HepG2 (cell line): Measurements from ENCODE around the gene FOLR3. TPM values are rescaled to one million over a fixed set of nuclear protein-coding genes. Genes with fewer than 3 reads are reported as not detected.

Experiments used
- ATAC-seq: fragments of 200-7000 bp; cut with Tn5 transposase; 3 replicates; pipeline ENCODE4 v1.9.1; 2020; ENCODE audit warnings: mild to moderate bottlenecking, moderate library complexity
- BruUV-seq: library from RNA; stranded (reverse); fragments of 400-500 nt; replicated peaks from 2 replicates; lab custom pipeline; 2021; lab: Mats Ljungman, UMichigan
- CTCF ChIA-PET: fragments of 300-600 bp; formaldehyde crosslinking; extraction: SDS; loops from one replicate; lab custom pipeline; 2021; ENCODE audit warnings: low total read pairs, inconsistent platforms, low intra/inter-chr PET ratio; lab: Yijun Ruan, JAX
- POLR2A ChIA-PET: fragments of 350-600 bp; sonication (Branson Sonifier 250); formaldehyde crosslinking; loops from one replicate; lab custom pipeline; 2020; ENCODE audit warnings: antibody characterized with exemption, inconsistent platforms; lab: Yijun Ruan, JAX
- DNase-seq: peaks from one replicate; pipeline ENCODE4 v3.0.0-alpha.2; 2015; ENCODE audit warnings: low spot score
- FAIRE-seq: peaks from 3 replicates; lab custom pipeline; 2011; peaks lifted over from hg19 to GRCh38; lab: Jason Lieb, UNC
- H2AFZ ChIP-seq: one replicate; pipeline ENCODE4 v1.6.1; 2011; ENCODE audit warnings: low read length, inconsistent platforms
- H3K27ac ChIP-seq: fragments of 300-600 bp; 3 replicates; pipeline ENCODE4 v1.8.0; 2011; ENCODE audit warnings: mixed run types, mild to moderate bottlenecking, mixed read lengths, low read length, inconsistent platforms; ENCODE audit not compliant: insufficient read depth; ENCODE audit errors: extremely low read length
- H3K27me3 ChIP-seq, 2 experiments: fragments of 200-600 bp in 1 of 2; 2 replicates in 1 of 2; 3 replicates in 1 of 2; pipeline versions ENCODE4 v1.6.0 to v1.8.0; 2011; ENCODE audit warnings: low read length in 2 of 2, mild to moderate bottlenecking in 2 of 2, moderate library complexity in 2 of 2, inconsistent platforms in 1 of 2; ENCODE audit not compliant: insufficient read depth in 2 of 2, control insufficient read depth in 1 of 2
- H3K36me3 ChIP-seq, 2 experiments: fragments of 200-600 bp in 1 of 2; replicated peaks in 1 of 2; 2 replicates in 1 of 2; 3 replicates in 1 of 2; pipeline versions ENCODE4 v1.5.1 to v1.8.0; 2011; ENCODE audit warnings: low read length in 2 of 2, inconsistent platforms in 1 of 2; ENCODE audit not compliant: insufficient read depth in 2 of 2, control insufficient read depth in 1 of 2
- H3K4me1 ChIP-seq: 2 replicates; pipeline ENCODE4 v1.5.1; 2012; ENCODE audit warnings: low read length, inconsistent platforms; ENCODE audit not compliant: insufficient read depth
- H3K4me2 ChIP-seq: 2 replicates; pipeline ENCODE4 v1.6.0; 2011; ENCODE audit warnings: low read depth, low read length, inconsistent platforms
- H3K4me3 ChIP-seq, 3 experiments: fragments of 200-600 bp in 1 of 3; sonication (generic), shearing (Covaris generic) in 1 of 3; replicated peaks in 1 of 3; 2 replicates each; pipeline ENCODE4 v1.5.1; 2011 to 2016; ENCODE audit warnings: low read length in 3 of 3, inconsistent platforms in 2 of 3, low read depth in 2 of 3, mild to moderate bottlenecking in 2 of 3, control low read depth in 1 of 3, mixed read lengths in 1 of 3; ENCODE audit not compliant: insufficient read depth in 1 of 3
- H3K79me2 ChIP-seq: one replicate; pipeline ENCODE4 v1.6.1; 2011; ENCODE audit warnings: low read length, inconsistent platforms; ENCODE audit not compliant: insufficient read depth
- H3K9ac ChIP-seq: 2 replicates; pipeline ENCODE4 v1.6.0; 2011; ENCODE audit warnings: mild to moderate bottlenecking, low read depth, low read length, inconsistent platforms; ENCODE audit not compliant: insufficient read depth
- H3K9me3 ChIP-seq: 2 replicates; pipeline ENCODE4 v1.5.1; 2012; ENCODE audit warnings: mild to moderate bottlenecking, low read length
- H4K20me1 ChIP-seq: 2 replicates; pipeline ENCODE4 v1.6.0; 2011; ENCODE audit warnings: inconsistent platforms, mild to moderate bottlenecking, low read length, moderate library complexity; ENCODE audit not compliant: insufficient read depth
- DR1 ChIP-seq: sonication (generic); formaldehyde crosslinking; IDR thresholded peaks from 2 replicates; pipeline ENCODE4 v1.8.0; 2021; ENCODE audit warnings: mild to moderate bottlenecking, missing genetic modification reagents, inconsistent platforms
- ESRRA ChIP-seq: sonication (generic); formaldehyde crosslinking; IDR thresholded peaks from 2 replicates; pipeline ENCODE4 v1.5.1; 2020; ENCODE audit warnings: mild to moderate bottlenecking, low read depth, missing genetic modification reagents
- HMG20B ChIP-seq: conservative IDR thresholded peaks from 2 replicates; pipeline ENCODE4 v1.6.1; 2016; ENCODE audit warnings: missing genetic modification reagents, missing compliant biosample characterization
- KLF15 ChIP-seq: sonication (generic); formaldehyde crosslinking; IDR thresholded peaks from 2 replicates; pipeline ENCODE4 v1.8.1; 2023; ENCODE audit warnings: borderline replicate concordance, mild to moderate bottlenecking, inconsistent platforms, missing genetic modification reagents, mixed read lengths
- SETDB1 ChIP-seq: sonication (generic); formaldehyde crosslinking; IDR thresholded peaks from 2 replicates; pipeline ENCODE4 v1.5.1; 2020; ENCODE audit warnings: missing genetic modification reagents, mild to moderate bottlenecking, borderline replicate concordance
- ZKSCAN1 ChIP-seq: fragments of 150-350 bp; IDR thresholded peaks from 2 replicates; pipeline ENCODE4 v1.6.1; 2014; ENCODE audit warnings: low read length
- ZNF263 ChIP-seq: sonication (generic); formaldehyde crosslinking; IDR thresholded peaks from 2 replicates; pipeline ENCODE4 v1.4.0; 2020; ENCODE audit warnings: missing genetic modification reagents
- ZNF572 ChIP-seq: sonication (generic); formaldehyde crosslinking; IDR thresholded peaks from 2 replicates; pipeline ENCODE4 v1.5.1; 2020; ENCODE audit warnings: mild to moderate bottlenecking, missing genetic modification reagents
- ZNF670 ChIP-seq: sonication (generic); formaldehyde crosslinking; IDR thresholded peaks from 2 replicates; pipeline ENCODE4 v1.8.0; 2022; ENCODE audit warnings: mild to moderate bottlenecking, missing genetic modification reagents, borderline replicate concordance
- WGBS: methylation state at CpG from one replicate; pipeline ENCODE4 v1.1.6; 2017; ENCODE audit warnings: low lambda C conversion rate; 5-methylcytosine and 5-hydroxymethylcytosine counted together
- in situ Hi-C: cut with HindIII; loops from 2 replicates; pipeline ENCODE4 v1.10.0; 2017; ENCODE audit warnings: low pct_unique_long_range_greater_than_20kb; ENCODE audit not compliant: extremely low pct_ligation_motif_present
- intact Hi-C: fragments of 100-400 bp; cut with micrococcal nuclease; formaldehyde crosslinking; loops from one replicate; pipeline ENCODE4 v1.10.0; 2022; ENCODE audit not compliant: unreplicated experiment
- polyA plus RNA-seq, 8 experiments: library from polyadenylated mRNA; depleted of rRNA in 3 of 8; stranded (reverse) in 7 of 8; unstranded in 1 of 8; fragments of >200 nt; fragmentation: Illumina TruSeq in 4 of 8; extraction: Trizol in 4 of 8; gene quantifications; 2 replicates each; pipeline versions ENCODE4 v1.2.1 to v1.2.3, GENCODE V29; 2011 to 2016; ENCODE audit warnings: low read depth in 4 of 8, missing spikeins in 1 of 8, mixed read lengths in 1 of 8; ENCODE audit not compliant: insufficient read depth in 1 of 8
- total RNA-seq, 5 experiments: library from RNA; depleted of rRNA; stranded (reverse); fragments of >200 nt; fragmentation: Illumina TruSeq; extraction: Trizol; gene quantifications; 2 replicates each; pipeline ENCODE4 v1.2.3, GENCODE V29; 2016; ENCODE audit warnings: low read depth in 1 of 5
- TF ChIP-seq, protein P1 (sequence below): IDR thresholded peaks from 2 replicates; pipeline ENCODE4 v1.6.1; 2012; ENCODE audit warnings: low read length, improper control_type of control experiment
- TF ChIP-seq, protein P2 (sequence below): sonication (generic); formaldehyde crosslinking; conservative IDR thresholded peaks from 2 replicates; pipeline ENCODE4 v1.4.0; 2020; ENCODE audit warnings: missing genetic modification reagents
- TF ChIP-seq, protein P3 (sequence below): sonication (generic); formaldehyde crosslinking; IDR thresholded peaks from 2 replicates; pipeline ENCODE4 v1.5.0; 2020; ENCODE audit warnings: missing genetic modification reagents

Gene FOLR3
- total and polyA plus RNA-seq, 2 of the 13 experiments (the other 11 are each of a cell fraction or from before 2014, with no cell fraction given) = not detected

DNA sequence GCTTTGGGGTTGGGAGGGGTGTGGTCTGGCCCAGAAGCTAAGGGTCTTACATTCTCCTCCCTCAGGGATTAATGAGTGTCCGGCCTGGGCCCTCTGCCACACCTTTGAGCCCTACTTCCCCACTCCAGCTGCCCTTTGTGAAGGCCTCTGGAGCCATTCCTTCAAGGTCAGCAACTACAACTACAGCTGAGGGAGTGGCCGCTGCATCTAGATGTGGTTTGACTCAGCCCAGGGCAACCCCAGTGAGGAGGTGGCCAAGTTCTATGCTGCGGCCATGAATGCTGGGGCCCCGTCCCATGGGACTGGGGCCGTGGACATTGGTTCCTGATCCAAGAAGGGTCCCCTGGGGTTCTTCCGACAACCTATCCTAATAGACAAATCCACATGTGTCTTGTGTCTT lies 42.1 kb downstream of the FOLR3 start:
- TF ChIP-seq ZNF572 (CRISPR knock-in tag) (no peak), ZNF263 (CRISPR knock-in tag) (no peak), ZNF670 (CRISPR knock-in tag) (no peak), DR1 (CRISPR knock-in tag) (no peak), KLF15 (CRISPR knock-in tag) (no peak), HMG20B (CRISPR knock-in tag) (no peak), ZKSCAN1 (no peak), ESRRA (no peak), SETDB1 (no peak)
- TF ChIP-seq, protein P1, sequence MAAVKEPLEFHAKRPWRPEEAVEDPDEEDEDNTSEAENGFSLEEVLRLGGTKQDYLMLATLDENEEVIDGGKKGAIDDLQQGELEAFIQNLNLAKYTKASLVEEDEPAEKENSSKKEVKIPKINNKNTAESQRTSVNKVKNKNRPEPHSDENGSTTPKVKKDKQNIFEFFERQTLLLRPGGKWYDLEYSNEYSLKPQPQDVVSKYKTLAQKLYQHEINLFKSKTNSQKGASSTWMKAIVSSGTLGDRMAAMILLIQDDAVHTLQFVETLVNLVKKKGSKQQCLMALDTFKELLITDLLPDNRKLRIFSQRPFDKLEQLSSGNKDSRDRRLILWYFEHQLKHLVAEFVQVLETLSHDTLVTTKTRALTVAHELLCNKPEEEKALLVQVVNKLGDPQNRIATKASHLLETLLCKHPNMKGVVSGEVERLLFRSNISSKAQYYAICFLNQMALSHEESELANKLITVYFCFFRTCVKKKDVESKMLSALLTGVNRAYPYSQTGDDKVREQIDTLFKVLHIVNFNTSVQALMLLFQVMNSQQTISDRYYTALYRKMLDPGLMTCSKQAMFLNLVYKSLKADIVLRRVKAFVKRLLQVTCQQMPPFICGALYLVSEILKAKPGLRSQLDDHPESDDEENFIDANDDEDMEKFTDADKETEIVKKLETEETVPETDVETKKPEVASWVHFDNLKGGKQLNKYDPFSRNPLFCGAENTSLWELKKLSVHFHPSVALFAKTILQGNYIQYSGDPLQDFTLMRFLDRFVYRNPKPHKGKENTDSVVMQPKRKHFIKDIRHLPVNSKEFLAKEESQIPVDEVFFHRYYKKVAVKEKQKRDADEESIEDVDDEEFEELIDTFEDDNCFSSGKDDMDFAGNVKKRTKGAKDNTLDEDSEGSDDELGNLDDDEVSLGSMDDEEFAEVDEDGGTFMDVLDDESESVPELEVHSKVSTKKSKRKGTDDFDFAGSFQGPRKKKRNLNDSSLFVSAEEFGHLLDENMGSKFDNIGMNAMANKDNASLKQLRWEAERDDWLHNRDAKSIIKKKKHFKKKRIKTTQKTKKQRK = no peak
- TF ChIP-seq, protein P2, sequence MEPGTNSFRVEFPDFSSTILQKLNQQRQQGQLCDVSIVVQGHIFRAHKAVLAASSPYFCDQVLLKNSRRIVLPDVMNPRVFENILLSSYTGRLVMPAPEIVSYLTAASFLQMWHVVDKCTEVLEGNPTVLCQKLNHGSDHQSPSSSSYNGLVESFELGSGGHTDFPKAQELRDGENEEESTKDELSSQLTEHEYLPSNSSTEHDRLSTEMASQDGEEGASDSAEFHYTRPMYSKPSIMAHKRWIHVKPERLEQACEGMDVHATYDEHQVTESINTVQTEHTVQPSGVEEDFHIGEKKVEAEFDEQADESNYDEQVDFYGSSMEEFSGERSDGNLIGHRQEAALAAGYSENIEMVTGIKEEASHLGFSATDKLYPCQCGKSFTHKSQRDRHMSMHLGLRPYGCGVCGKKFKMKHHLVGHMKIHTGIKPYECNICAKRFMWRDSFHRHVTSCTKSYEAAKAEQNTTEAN (CRISPR knock-in tag) = no peak
- TF ChIP-seq, protein P3, sequence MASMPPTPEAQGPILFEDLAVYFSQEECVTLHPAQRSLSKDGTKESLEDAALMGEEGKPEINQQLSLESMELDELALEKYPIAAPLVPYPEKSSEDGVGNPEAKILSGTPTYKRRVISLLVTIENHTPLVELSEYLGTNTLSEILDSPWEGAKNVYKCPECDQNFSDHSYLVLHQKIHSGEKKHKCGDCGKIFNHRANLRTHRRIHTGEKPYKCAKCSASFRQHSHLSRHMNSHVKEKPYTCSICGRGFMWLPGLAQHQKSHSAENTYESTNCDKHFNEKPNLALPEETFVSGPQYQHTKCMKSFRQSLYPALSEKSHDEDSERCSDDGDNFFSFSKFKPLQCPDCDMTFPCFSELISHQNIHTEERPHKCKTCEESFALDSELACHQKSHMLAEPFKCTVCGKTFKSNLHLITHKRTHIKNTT (CRISPR knock-in tag) = no peak
- Histone ChIP-seq H3K4me2 (no peak overlapping the region), H3K36me3 (no peaks in the 10 kb centered on the region), H4K20me1 (no peaks in the 10 kb centered on the region), H3K27me3 (peaks cover under 1% of the 10 kb centered on the region in 2 experiments; a peak in 2 of 5 replicates), H3K4me1 (peaks cover 16% of the 10 kb centered on the region), H3K4me3 (no peak overlapping the region), H3K9ac (no peak overlapping the region), H3K9me3 (no peaks in the 10 kb centered on the region), H2AFZ (no peak overlapping the region), H3K79me2 (no peaks in the 10 kb centered on the region), H3K27ac (no peak overlapping the region)
- ChIA-PET CTCF (no interaction called here), POLR2A (no interaction called here)
- WGBS = 61% methylated on average over 2 of the region's 6 CpGs
- BruUV-seq = no TSS peak
- in situ Hi-C loops (no loop called here), intact Hi-C loops (no loop called here)
- FAIRE-seq (no peak), DNase-seq (no peak), ATAC-seq (no peak)
